Measurements from ENCODE around the gene AUTS2.
A peak's percentile ranks its signal among the peaks of the same experiment; 100 is the strongest.

Gene AUTS2

GRCh38 chr7:69605070-69605469 is 6.8 kb downstream of the AUTS2 start:
- DNase-seq (ENCODE audit: low read depth), result no peak
- H3K4me3 ChIP-seq (ENCODE audit: low read length), result no peak overlapping the region
- TF ChIP-seq, protein P1, sequence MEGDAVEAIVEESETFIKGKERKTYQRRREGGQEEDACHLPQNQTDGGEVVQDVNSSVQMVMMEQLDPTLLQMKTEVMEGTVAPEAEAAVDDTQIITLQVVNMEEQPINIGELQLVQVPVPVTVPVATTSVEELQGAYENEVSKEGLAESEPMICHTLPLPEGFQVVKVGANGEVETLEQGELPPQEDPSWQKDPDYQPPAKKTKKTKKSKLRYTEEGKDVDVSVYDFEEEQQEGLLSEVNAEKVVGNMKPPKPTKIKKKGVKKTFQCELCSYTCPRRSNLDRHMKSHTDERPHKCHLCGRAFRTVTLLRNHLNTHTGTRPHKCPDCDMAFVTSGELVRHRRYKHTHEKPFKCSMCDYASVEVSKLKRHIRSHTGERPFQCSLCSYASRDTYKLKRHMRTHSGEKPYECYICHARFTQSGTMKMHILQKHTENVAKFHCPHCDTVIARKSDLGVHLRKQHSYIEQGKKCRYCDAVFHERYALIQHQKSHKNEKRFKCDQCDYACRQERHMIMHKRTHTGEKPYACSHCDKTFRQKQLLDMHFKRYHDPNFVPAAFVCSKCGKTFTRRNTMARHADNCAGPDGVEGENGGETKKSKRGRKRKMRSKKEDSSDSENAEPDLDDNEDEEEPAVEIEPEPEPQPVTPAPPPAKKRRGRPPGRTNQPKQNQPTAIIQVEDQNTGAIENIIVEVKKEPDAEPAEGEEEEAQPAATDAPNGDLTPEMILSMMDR (conservative IDR thresholded peaks at IDR 0.05; ENCODE audit: low read length), result no peak

GRCh38 chr7:69605546-69605945 is 7.3 kb downstream of the AUTS2 start:
- TF ChIP-seq, protein P1 (conservative IDR thresholded peaks at IDR 0.05; ENCODE audit: low read length), result no peak
- no peak overlapping the region for H3K4me3 ChIP-seq (ENCODE audit: low read length)
- no peak for DNase-seq (ENCODE audit: low read depth)

DNA sequence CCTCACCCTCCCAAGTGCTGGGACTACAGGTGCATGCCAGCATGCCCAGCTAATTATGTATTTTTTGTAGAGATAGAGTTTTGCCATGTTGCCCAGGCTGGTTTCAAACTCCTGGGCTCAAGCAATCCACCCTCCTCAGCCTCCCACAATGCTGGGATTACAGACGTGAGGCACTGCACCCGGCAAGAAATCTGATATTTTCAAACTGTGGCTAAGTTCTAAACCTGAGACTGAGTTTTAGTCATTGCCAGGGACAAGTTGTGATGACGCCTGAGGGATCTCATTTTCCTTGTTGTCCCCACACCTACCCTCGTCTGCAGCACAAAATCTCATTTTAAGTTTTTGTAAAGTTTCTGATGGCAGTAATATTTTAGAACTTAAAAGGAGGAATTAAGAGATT is 9.8 kb downstream of the AUTS2 start:
- no peak for DNase-seq (ENCODE audit: low read depth)
- H3K4me3 ChIP-seq (ENCODE audit: low read length), result no peak overlapping the region
- TF ChIP-seq, protein P1 (conservative IDR thresholded peaks at IDR 0.05; ENCODE audit: low read length), result no peak

DNA sequence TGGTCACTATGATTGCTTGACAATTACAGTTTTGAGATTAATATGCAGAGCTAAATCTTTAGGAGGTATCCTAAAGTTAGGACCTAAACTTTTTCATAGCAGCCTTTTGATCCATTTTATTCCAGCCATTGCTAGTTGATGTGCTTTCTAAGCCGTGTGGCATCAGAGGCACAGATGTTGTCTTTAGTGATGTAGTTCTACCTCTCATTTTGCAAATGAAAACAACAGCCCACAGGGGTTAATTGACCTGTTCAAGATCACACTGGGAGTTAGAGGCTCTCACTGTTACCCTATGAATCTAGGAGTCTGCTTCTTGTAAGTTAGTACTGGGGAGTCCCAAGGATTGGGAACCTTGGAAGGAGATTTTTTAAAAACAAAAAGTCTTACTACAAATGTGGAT is 10.6 kb downstream of the AUTS2 start:
- DNase-seq (ENCODE audit: low read depth), result no peak
- no peak overlapping the region for H3K4me3 ChIP-seq (ENCODE audit: low read length)
- TF ChIP-seq, protein P1 (conservative IDR thresholded peaks at IDR 0.05; ENCODE audit: low read length), result no peak

- H3K4me3 ChIP-seq (ENCODE audit: low read length), result no peak overlapping the region
- peak; percentile 23 for DNase-seq (ENCODE audit: low read depth)
- TF ChIP-seq, protein P1 (conservative IDR thresholded peaks at IDR 0.05; ENCODE audit: low read length), result no peak
Observed at GRCh38 chr7:69609541-69610373, 11.5 kb downstream of the AUTS2 start.

DNA sequence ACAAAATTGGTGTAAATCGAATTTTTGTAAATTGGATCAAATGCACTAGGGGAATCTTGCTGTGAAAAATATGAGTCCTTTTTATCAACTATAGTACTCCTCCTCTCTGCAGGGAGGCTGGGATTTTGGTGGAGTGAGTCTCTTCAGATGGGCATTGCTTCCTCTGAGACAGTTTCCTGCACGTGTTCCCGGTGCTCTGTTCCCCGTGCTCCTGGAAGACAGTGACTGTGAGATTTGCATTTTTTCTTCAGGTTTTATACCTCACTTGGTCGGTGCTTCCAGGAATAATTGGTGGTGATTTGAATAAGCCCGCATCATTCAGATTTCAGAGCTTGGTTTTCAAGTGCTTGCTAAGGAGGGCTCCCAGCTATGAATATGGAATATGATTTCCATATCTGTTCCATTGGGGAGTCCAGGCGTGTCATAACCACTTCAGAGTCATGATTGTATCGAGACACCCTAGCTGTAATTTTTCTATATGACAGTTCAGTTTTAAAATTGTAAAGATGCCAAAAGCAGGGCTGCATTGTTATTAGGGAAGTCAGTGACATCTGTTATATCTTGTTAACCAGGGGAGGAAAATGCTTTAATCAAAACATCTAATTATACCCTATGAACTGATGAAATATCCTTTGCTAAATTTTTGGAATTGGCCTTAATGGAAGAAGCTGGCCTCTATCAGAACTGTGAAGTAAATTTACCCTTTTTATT is 12.3 kb downstream of the AUTS2 start:
- TF ChIP-seq, protein P1 (conservative IDR thresholded peaks at IDR 0.05; ENCODE audit: low read length), result no peak
- DNase-seq (ENCODE audit: low read depth), result no peak
- no peak overlapping the region for H3K4me3 ChIP-seq (ENCODE audit: low read length)

- no peak overlapping the region for H3K4me3 ChIP-seq (ENCODE audit: low read length)
- no peak for DNase-seq (ENCODE audit: low read depth)
- TF ChIP-seq, protein P1 (conservative IDR thresholded peaks at IDR 0.05; ENCODE audit: low read length), result no peak
Observed at GRCh38 chr7:69612981-69613380, 14.7 kb downstream of the AUTS2 start.

All from AG10803 (cell line).